Measurements from ENCODE around the gene LRIG1.

GRCh38 chr3:66470956-66471686 is 29.7 kb downstream of the LRIG1 start:
- no peak for TF ChIP-seq CTCF (IDR thresholded peaks at IDR 0.05; ENCODE audit: borderline replicate concordance, extremely low read depth, low read length, poor library complexity, severe bottlenecking)
- TF ChIP-seq EZH2 (IDR thresholded peaks at IDR 0.05; ENCODE audit: borderline replicate concordance, low read depth, low read length, severe bottlenecking), result no peak
